PC-9 (cell line): ENCODE measurements around the gene IQCB1. TPM values are rescaled to one million over a fixed set of nuclear protein-coding genes. Genes with fewer than 3 reads are reported as not detected.

Source experiments
- BruUV-seq: library from RNA; stranded (reverse); fragments of 400-500 nt; replicated peaks from 2 replicates; lab custom pipeline; 2021; lab: Mats Ljungman, UMichigan
- CTCF ChIA-PET: fragments of 300-600 bp; sonication (Branson Sonifier 250); formaldehyde crosslinking; loops from one replicate; lab custom pipeline; 2022; ENCODE audit warnings: antibody characterized with exemption; lab: Charles Lee
- POLR2A ChIA-PET: fragments of 300-600 bp; sonication (Branson Sonifier 250); formaldehyde crosslinking; loops from one replicate; lab custom pipeline; 2022; ENCODE audit warnings: antibody characterized with exemption; ENCODE audit not compliant: unreplicated experiment; lab: Charles Lee
- DNase-seq, 2 experiments: peaks; one replicate each; pipeline versions ENCODE4 v3.0.0 to v3.0.0-alpha.2; 2015 to 2022; ENCODE audit warnings: mixed read lengths in 1 of 2
- H2AFZ ChIP-seq: fragments of 200-600 bp; sonication (generic); 2 replicates; pipeline ENCODE4 v1.8.1; 2017; ENCODE audit warnings: antibody characterized with exemption
- H3F3A ChIP-seq: fragments of 200-600 bp; sonication (generic); 2 replicates; pipeline ENCODE4 v1.8.1; 2017; ENCODE audit warnings: antibody characterized with exemption, mild to moderate bottlenecking, low read depth; ENCODE audit not compliant: insufficient read depth
- H3K27ac ChIP-seq: fragments of 200-600 bp; sonication (generic); 2 replicates; pipeline ENCODE4 v1.6.1; 2016; ENCODE audit warnings: mixed run types
- H3K27me3 ChIP-seq: fragments of 200-600 bp; sonication (generic); 2 replicates; pipeline ENCODE4 v1.6.1; 2016; ENCODE audit warnings: low read depth, mixed run types; ENCODE audit not compliant: insufficient read depth
- H3K36me3 ChIP-seq: fragments of 200-600 bp; sonication (generic); 2 replicates; pipeline ENCODE4 v1.6.1; 2016; ENCODE audit warnings: low read depth, mixed run types
- H3K4me1 ChIP-seq: fragments of 200-600 bp; sonication (generic); replicated peaks from 2 replicates; pipeline ENCODE4 v1.6.1; 2016; ENCODE audit warnings: mixed run types; ENCODE audit not compliant: insufficient read depth
- H3K4me2 ChIP-seq: fragments of 200-600 bp; sonication (generic); 2 replicates; pipeline ENCODE4 v1.6.1; 2017; ENCODE audit warnings: mixed run types
- H3K4me3 ChIP-seq: fragments of 200-600 bp; sonication (generic); 2 replicates; pipeline ENCODE4 v1.6.1; 2016; ENCODE audit warnings: mixed run types
- H3K79me2 ChIP-seq: fragments of 200-600 bp; sonication (generic); 2 replicates; pipeline ENCODE4 v1.6.1; 2017; ENCODE audit warnings: low read depth, mixed run types
- H3K9me2 ChIP-seq: fragments of 200-600 bp; sonication (generic); 2 replicates; pipeline ENCODE4 v1.8.1; 2017; ENCODE audit warnings: mild to moderate bottlenecking; ENCODE audit not compliant: insufficient read depth
- H3K9me3 ChIP-seq: fragments of 200-600 bp; sonication (generic); 2 replicates; pipeline ENCODE4 v1.8.1; 2016; ENCODE audit warnings: low read depth; ENCODE audit not compliant: insufficient read depth
- H4K20me1 ChIP-seq: fragments of 200-600 bp; sonication (generic); 2 replicates; pipeline ENCODE4 v1.8.1; 2017; ENCODE audit not compliant: insufficient read depth
- CTCF ChIP-seq: fragments of 200-600 bp; sonication (generic); conservative IDR thresholded peaks from 2 replicates; pipeline ENCODE4 v1.6.1; 2017; ENCODE audit warnings: mixed run types, antibody characterized with exemption, mild to moderate bottlenecking, moderate library complexity
- EZH2 ChIP-seq: fragments of 200-600 bp; sonication (generic); IDR thresholded peaks from 2 replicates; pipeline ENCODE4 v1.8.0; 2017; ENCODE audit warnings: antibody characterized with exemption, low read depth
- intact Hi-C: fragments of 100-400 bp; cut with micrococcal nuclease; formaldehyde crosslinking; loops from one replicate; pipeline ENCODE4 v1.10.0; 2022; ENCODE audit not compliant: unreplicated experiment
- total RNA-seq: library from RNA; stranded (reverse); gene quantifications from 2 replicates; pipeline ENCODE4 v1.2.3, GENCODE V29; 2021

IQCB1 gene
- total RNA-seq, 1 experiment from 2014 or later: 14.8 TPM

- Histone ChIP-seq H4K20me1 (peaks cover 7% of the 10 kb centered on the region; the same call in 1 of the 2 replicates), H3K9me3 (no peaks in the 10 kb centered on the region), H3K27ac (no peak overlapping the region), H3K27me3 (no peaks in the 10 kb centered on the region), H2AFZ (no peak overlapping the region), H3K9me2 (no peaks in the 10 kb centered on the region), H3K4me2 (no peak overlapping the region), H3K4me1 (no peaks in the 10 kb centered on the region), H3K36me3 (peaks cover 54% of the 10 kb centered on the region), H3K79me2 (no peaks in the 10 kb centered on the region), H3K4me3 (no peak overlapping the region), H3F3A (peaks cover 7% of the 10 kb centered on the region; the same call in 1 of the 2 replicates)
- intact Hi-C loops: loop anchor here (10.0 kb wide), 1 partner anchor 49 kb away; no protein-coding TSS in a partner anchor
- POLR2A ChIA-PET: interaction anchor here (0.7 kb wide), 1 partner anchor 660 kb away, joined by 3 read pairs; the partner anchor contains the start of gene FAM162A
- CTCF ChIA-PET: interaction anchor here (0.6 kb wide), 1 partner anchor 52 kb away, joined by 4 read pairs; no protein-coding TSS in a partner anchor
- DNase-seq: no peak
- TF ChIP-seq CTCF (no peak), EZH2 (no peak)
- BruUV-seq: no TSS peak
Observed at GRCh38 chr3:121724130-121724529, 110.7 kb downstream of the IQCB1 start.

- no peaks in the 10 kb centered on the region for H3K9me2 ChIP-seq
- H3K36me3 ChIP-seq: peaks cover 53% of the 10 kb centered on the region
- no peak for DNase-seq
- H3K4me3 ChIP-seq: no peak overlapping the region
- no peak for TF ChIP-seq EZH2
- no peak for TF ChIP-seq CTCF
- no peak overlapping the region for H3K27ac ChIP-seq
- no peaks in the 10 kb centered on the region for H3K9me3 ChIP-seq
- intact Hi-C loops: loop anchor here (10.0 kb wide), 1 partner anchor 49 kb away; no protein-coding TSS in a partner anchor
- BruUV-seq: no TSS peak
- no peaks in the 10 kb centered on the region for H3K4me1 ChIP-seq
- peaks cover 7% of the 10 kb centered on the region; the same call in 1 of the 2 replicates for H3F3A ChIP-seq
- H2AFZ ChIP-seq: no peak overlapping the region
- CTCF ChIA-PET: interaction anchor here (0.6 kb wide), 1 partner anchor 52 kb away, joined by 4 read pairs; no protein-coding TSS in a partner anchor
- H3K79me2 ChIP-seq: no peaks in the 10 kb centered on the region
- peaks cover 7% of the 10 kb centered on the region; the same call in 1 of the 2 replicates for H4K20me1 ChIP-seq
- H3K27me3 ChIP-seq: no peaks in the 10 kb centered on the region
- H3K4me2 ChIP-seq: no peak overlapping the region
- POLR2A ChIA-PET: interaction anchor here (0.7 kb wide), 1 partner anchor 661 kb away, joined by 3 read pairs; the partner anchor contains the start of gene FAM162A
Observed at GRCh38 chr3:121723485-121723884, 111.4 kb downstream of the IQCB1 start.

- TF ChIP-seq CTCF: no peak
- no peak for TF ChIP-seq EZH2
- ChIA-PET CTCF (no interaction called here), POLR2A (no interaction called here)
- intact Hi-C loops: loop anchor here (10.0 kb wide), 1 partner anchor 48 kb away; no protein-coding TSS in a partner anchor
- H2AFZ ChIP-seq: no peak overlapping the region
- H3K79me2 ChIP-seq: no peaks in the 10 kb centered on the region
- H3K27me3 ChIP-seq: no peaks in the 10 kb centered on the region
- H3K9me3 ChIP-seq: no peaks in the 10 kb centered on the region
- H3K9me2 ChIP-seq: no peaks in the 10 kb centered on the region
- H3K4me3 ChIP-seq: no peak overlapping the region
- no peaks in the 10 kb centered on the region for H3F3A ChIP-seq
- H3K27ac ChIP-seq: no peak overlapping the region
- H3K36me3 ChIP-seq: peaks cover 59% of the 10 kb centered on the region
- no TSS peak for BruUV-seq
- H3K4me1 ChIP-seq: no peaks in the 10 kb centered on the region
- DNase-seq: no peak
- H3K4me2 ChIP-seq: no peak overlapping the region
- 0 out of 2 replicates have a peak, but pooled peaks cover 6% of the 10 kb centered on the region for H4K20me1 ChIP-seq
Observed at GRCh38 chr3:121722411-121722810, 112.4 kb downstream of the IQCB1 start.
